GM23338 (cell line): ENCODE measurements around the gene C2CD4D. TPM values are rescaled to one million over a fixed set of nuclear protein-coding genes. Genes with fewer than 3 reads are reported as not detected.

Experiments
- ATAC-seq: fragments of 200-7000 bp; cut with Tn5 transposase; 3 replicates; pipeline ENCODE4 v1.9.1; 2020
- DNase-seq: peaks from one replicate; pipeline ENCODE4 v3.0.0-alpha.2; 2015; ENCODE audit warnings: low spot score
- H2AFZ ChIP-seq: fragments of 200-600 bp; sonication (generic); 2 replicates; pipeline ENCODE4 v1.8.0; 2016; ENCODE audit warnings: antibody characterized with exemption, mild to moderate bottlenecking, moderate library complexity
- H3F3A ChIP-seq: fragments of 200-600 bp; sonication (generic); replicated peaks from 2 replicates; pipeline ENCODE4 v1.8.0; 2017; ENCODE audit warnings: antibody characterized with exemption, mixed run types, low read depth
- H3K27ac ChIP-seq: fragments of 200-600 bp; sonication (generic); 2 replicates; pipeline ENCODE4 v1.6.1; 2016; ENCODE audit warnings: low read depth
- H3K27me3 ChIP-seq: fragments of 200-600 bp; sonication (generic); 2 replicates; pipeline ENCODE4 v1.8.0; 2016; ENCODE audit warnings: mild to moderate bottlenecking, mixed run types, moderate library complexity; ENCODE audit not compliant: insufficient read depth
- H3K36me3 ChIP-seq: fragments of 200-600 bp; sonication (generic); 2 replicates; pipeline ENCODE4 v1.8.0; 2016; ENCODE audit warnings: mild to moderate bottlenecking; ENCODE audit not compliant: insufficient read depth
- H3K4me1 ChIP-seq: fragments of 200-600 bp; sonication (generic); 2 replicates; pipeline ENCODE4 v1.8.0; 2016; ENCODE audit warnings: mild to moderate bottlenecking, moderate library complexity; ENCODE audit not compliant: insufficient read depth
- H3K4me2 ChIP-seq: fragments of 200-600 bp; sonication (generic); 2 replicates; pipeline ENCODE4 v1.7.1; 2017; ENCODE audit warnings: mixed run types
- H3K4me3 ChIP-seq: fragments of 200-600 bp; sonication (generic); 2 replicates; pipeline ENCODE4 v1.6.1; 2016; ENCODE audit warnings: mixed run types
- H3K79me2 ChIP-seq: fragments of 200-600 bp; sonication (generic); replicated peaks from 2 replicates; pipeline ENCODE4 v1.8.0; 2017; ENCODE audit warnings: mild to moderate bottlenecking; ENCODE audit not compliant: insufficient read depth
- H3K9me2 ChIP-seq: fragments of 200-600 bp; sonication (generic); 2 replicates; pipeline ENCODE4 v1.8.0; 2017; ENCODE audit not compliant: insufficient read depth
- H4K20me1 ChIP-seq: fragments of 200-600 bp; sonication (generic); replicated peaks from 2 replicates; pipeline ENCODE4 v1.8.0; 2017; ENCODE audit warnings: mild to moderate bottlenecking; ENCODE audit not compliant: insufficient read depth
- H3K27ac Mint-ChIP-seq: 2 replicates; pipeline ENCODE4 v1.8.0; 2020; ENCODE audit warnings: inconsistent platforms, mild to moderate bottlenecking, moderate library complexity, mixed read lengths
- H3K27me3 Mint-ChIP-seq: 3 replicates; pipeline ENCODE4 v1.8.0; 2022; ENCODE audit warnings: low read depth, mild to moderate bottlenecking, moderate library complexity, mixed read lengths, inconsistent platforms; ENCODE audit not compliant: insufficient read depth, poor library complexity
- H3K36me3 Mint-ChIP-seq: 3 replicates; pipeline ENCODE4 v1.8.0; 2021; ENCODE audit warnings: low read depth, mild to moderate bottlenecking, inconsistent platforms, moderate library complexity, mixed read lengths
- H3K4me1 Mint-ChIP-seq: 3 replicates; pipeline ENCODE4 v1.8.0; 2020; ENCODE audit warnings: mild to moderate bottlenecking, inconsistent platforms, mixed read lengths
- H3K4me3 Mint-ChIP-seq: 3 replicates; pipeline ENCODE4 v1.8.0; 2021; ENCODE audit warnings: moderate library complexity, mild to moderate bottlenecking, inconsistent platforms, mixed read lengths
- H3K9me3 Mint-ChIP-seq: 3 replicates; pipeline ENCODE4 v1.8.0; 2020; ENCODE audit warnings: moderate library complexity, mild to moderate bottlenecking, inconsistent platforms, mixed read lengths
- EZH2 ChIP-seq: fragments of 200-600 bp; sonication (generic); IDR thresholded peaks from one replicate; pipeline ENCODE4 v1.8.0; 2017; ENCODE audit warnings: antibody characterized with exemption, mild to moderate bottlenecking, low read depth; ENCODE audit not compliant: unreplicated experiment
- EZH2phosphoT487 ChIP-seq: fragments of 200-600 bp; sonication (generic); IDR thresholded peaks from one replicate; pipeline ENCODE4 v1.8.1; 2018; ENCODE audit warnings: antibody characterized with exemption; ENCODE audit not compliant: unreplicated experiment
- JUNB ChIP-seq: IDR thresholded peaks from one replicate; pipeline ENCODE4 v1.6.1; 2016; ENCODE audit warnings: antibody characterized with exemption; ENCODE audit not compliant: unreplicated experiment
- NANOG ChIP-seq: IDR thresholded peaks from 2 replicates; pipeline ENCODE4 v1.6.1; 2016; ENCODE audit warnings: antibody characterized with exemption, borderline replicate concordance
- POLR2AphosphoS5 ChIP-seq: IDR thresholded peaks from 2 replicates; pipeline ENCODE4 v1.6.1; 2016; ENCODE audit warnings: antibody characterized with exemption, low read depth
- ZNF114 ChIP-seq: fragments of 250-450 bp; sonication (Bioruptor Pico); IDR thresholded peaks from 2 replicates; pipeline ENCODE4 v1.5.0; 2020; ENCODE audit warnings: mild to moderate bottlenecking, moderate library complexity
- ZNF331 ChIP-seq: fragments of 250-450 bp; sonication (Bioruptor Pico); IDR thresholded peaks from 2 replicates; pipeline ENCODE4 v1.5.0; 2020; ENCODE audit warnings: low read depth, mild to moderate bottlenecking, moderate library complexity
- polyA plus RNA-seq: library from polyadenylated mRNA; unstranded; fragments of >200 nt; fragmentation: Nextera tagmentation; extraction: Ambion mirVana; gene quantifications from 2 replicates; pipeline ENCODE4 v1.2.1, GENCODE V29; 2016
- total RNA-seq: library from RNA; depleted of rRNA; stranded (reverse); fragments of >200 nt; shearing (Covaris generic); gene quantifications from 2 replicates; pipeline ENCODE4 v1.2.3, GENCODE V29; 2014
- TF ChIP-seq, protein P1 (sequence below): IDR thresholded peaks from one replicate; pipeline ENCODE4 v1.6.1; 2018; ENCODE audit warnings: antibody characterized with exemption; ENCODE audit not compliant: unreplicated experiment
- TF ChIP-seq, protein P2 (sequence below): IDR thresholded peaks from 2 replicates; pipeline ENCODE4 v1.6.1; 2016; ENCODE audit warnings: antibody characterized with exemption
- TF ChIP-seq, protein P3 (sequence below): fragments of 250-450 bp; sonication (Bioruptor Pico); IDR thresholded peaks from 2 replicates; pipeline ENCODE4 v1.5.0; 2020; ENCODE audit warnings: mild to moderate bottlenecking, moderate library complexity

The C2CD4D gene
- total and polyA plus RNA-seq, 2 experiments from 2014 or later = 0.35 to 0.82 TPM

DNA sequence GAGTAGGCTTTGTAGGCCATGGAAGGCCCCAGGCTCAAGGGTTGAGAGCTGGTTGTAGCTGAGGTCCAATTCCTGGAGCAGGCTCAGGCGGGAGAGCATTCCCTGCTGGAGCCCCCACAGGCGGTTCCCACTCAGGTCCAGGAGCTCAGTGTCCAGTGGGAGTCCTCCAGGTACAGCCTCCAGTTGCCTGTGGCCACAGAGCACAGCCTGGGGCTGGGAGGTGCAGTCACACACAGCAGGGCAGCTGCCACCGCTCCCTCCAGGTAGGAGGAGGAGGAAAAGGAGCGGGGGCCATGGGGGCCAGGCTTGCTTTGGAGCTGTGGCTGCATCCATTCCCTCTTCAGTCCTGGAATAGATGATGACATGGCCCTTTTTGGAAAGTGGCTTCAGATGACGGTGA, 37.2 kb downstream of the C2CD4D start (continued):
- TF ChIP-seq, protein P1, sequence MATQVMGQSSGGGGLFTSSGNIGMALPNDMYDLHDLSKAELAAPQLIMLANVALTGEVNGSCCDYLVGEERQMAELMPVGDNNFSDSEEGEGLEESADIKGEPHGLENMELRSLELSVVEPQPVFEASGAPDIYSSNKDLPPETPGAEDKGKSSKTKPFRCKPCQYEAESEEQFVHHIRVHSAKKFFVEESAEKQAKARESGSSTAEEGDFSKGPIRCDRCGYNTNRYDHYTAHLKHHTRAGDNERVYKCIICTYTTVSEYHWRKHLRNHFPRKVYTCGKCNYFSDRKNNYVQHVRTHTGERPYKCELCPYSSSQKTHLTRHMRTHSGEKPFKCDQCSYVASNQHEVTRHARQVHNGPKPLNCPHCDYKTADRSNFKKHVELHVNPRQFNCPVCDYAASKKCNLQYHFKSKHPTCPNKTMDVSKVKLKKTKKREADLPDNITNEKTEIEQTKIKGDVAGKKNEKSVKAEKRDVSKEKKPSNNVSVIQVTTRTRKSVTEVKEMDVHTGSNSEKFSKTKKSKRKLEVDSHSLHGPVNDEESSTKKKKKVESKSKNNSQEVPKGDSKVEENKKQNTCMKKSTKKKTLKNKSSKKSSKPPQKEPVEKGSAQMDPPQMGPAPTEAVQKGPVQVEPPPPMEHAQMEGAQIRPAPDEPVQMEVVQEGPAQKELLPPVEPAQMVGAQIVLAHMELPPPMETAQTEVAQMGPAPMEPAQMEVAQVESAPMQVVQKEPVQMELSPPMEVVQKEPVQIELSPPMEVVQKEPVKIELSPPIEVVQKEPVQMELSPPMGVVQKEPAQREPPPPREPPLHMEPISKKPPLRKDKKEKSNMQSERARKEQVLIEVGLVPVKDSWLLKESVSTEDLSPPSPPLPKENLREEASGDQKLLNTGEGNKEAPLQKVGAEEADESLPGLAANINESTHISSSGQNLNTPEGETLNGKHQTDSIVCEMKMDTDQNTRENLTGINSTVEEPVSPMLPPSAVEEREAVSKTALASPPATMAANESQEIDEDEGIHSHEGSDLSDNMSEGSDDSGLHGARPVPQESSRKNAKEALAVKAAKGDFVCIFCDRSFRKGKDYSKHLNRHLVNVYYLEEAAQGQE = no peak
- no peak for TF ChIP-seq EZH2
- no peak for TF ChIP-seq JUNB
- no peak for TF ChIP-seq ZNF114 (CRISPR knock-in tag)
- TF ChIP-seq ZNF331 (CRISPR knock-in tag) = no peak
- TF ChIP-seq POLR2AphosphoS5 = no peak
- TF ChIP-seq NANOG = no peak
- TF ChIP-seq EZH2phosphoT487 = no peak
- TF ChIP-seq, protein P2, sequence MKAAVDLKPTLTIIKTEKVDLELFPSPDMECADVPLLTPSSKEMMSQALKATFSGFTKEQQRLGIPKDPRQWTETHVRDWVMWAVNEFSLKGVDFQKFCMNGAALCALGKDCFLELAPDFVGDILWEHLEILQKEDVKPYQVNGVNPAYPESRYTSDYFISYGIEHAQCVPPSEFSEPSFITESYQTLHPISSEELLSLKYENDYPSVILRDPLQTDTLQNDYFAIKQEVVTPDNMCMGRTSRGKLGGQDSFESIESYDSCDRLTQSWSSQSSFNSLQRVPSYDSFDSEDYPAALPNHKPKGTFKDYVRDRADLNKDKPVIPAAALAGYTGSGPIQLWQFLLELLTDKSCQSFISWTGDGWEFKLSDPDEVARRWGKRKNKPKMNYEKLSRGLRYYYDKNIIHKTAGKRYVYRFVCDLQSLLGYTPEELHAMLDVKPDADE = no peak

- ATAC-seq (no peak), DNase-seq (no peak)
- Histone ChIP-seq H3K9me2 (no peaks in the 10 kb centered on the region), H3K4me3 (no peak overlapping the region), H4K20me1 (0 out of 2 replicates have a peak, but pooled peaks cover 2% of the 10 kb centered on the region), H3K36me3 (no peaks in the 10 kb centered on the region), H3K27ac (no peak overlapping the region), H3F3A (no peaks in the 10 kb centered on the region), H3K4me1 (0 out of 2 replicates have a peak, but pooled peaks cover 3% of the 10 kb centered on the region), H3K27me3 (no peaks in the 10 kb centered on the region), H3K79me2 (no peaks in the 10 kb centered on the region), H2AFZ (no peak overlapping the region), H3K4me2 (no peak overlapping the region)
- TF ChIP-seq, protein P3, sequence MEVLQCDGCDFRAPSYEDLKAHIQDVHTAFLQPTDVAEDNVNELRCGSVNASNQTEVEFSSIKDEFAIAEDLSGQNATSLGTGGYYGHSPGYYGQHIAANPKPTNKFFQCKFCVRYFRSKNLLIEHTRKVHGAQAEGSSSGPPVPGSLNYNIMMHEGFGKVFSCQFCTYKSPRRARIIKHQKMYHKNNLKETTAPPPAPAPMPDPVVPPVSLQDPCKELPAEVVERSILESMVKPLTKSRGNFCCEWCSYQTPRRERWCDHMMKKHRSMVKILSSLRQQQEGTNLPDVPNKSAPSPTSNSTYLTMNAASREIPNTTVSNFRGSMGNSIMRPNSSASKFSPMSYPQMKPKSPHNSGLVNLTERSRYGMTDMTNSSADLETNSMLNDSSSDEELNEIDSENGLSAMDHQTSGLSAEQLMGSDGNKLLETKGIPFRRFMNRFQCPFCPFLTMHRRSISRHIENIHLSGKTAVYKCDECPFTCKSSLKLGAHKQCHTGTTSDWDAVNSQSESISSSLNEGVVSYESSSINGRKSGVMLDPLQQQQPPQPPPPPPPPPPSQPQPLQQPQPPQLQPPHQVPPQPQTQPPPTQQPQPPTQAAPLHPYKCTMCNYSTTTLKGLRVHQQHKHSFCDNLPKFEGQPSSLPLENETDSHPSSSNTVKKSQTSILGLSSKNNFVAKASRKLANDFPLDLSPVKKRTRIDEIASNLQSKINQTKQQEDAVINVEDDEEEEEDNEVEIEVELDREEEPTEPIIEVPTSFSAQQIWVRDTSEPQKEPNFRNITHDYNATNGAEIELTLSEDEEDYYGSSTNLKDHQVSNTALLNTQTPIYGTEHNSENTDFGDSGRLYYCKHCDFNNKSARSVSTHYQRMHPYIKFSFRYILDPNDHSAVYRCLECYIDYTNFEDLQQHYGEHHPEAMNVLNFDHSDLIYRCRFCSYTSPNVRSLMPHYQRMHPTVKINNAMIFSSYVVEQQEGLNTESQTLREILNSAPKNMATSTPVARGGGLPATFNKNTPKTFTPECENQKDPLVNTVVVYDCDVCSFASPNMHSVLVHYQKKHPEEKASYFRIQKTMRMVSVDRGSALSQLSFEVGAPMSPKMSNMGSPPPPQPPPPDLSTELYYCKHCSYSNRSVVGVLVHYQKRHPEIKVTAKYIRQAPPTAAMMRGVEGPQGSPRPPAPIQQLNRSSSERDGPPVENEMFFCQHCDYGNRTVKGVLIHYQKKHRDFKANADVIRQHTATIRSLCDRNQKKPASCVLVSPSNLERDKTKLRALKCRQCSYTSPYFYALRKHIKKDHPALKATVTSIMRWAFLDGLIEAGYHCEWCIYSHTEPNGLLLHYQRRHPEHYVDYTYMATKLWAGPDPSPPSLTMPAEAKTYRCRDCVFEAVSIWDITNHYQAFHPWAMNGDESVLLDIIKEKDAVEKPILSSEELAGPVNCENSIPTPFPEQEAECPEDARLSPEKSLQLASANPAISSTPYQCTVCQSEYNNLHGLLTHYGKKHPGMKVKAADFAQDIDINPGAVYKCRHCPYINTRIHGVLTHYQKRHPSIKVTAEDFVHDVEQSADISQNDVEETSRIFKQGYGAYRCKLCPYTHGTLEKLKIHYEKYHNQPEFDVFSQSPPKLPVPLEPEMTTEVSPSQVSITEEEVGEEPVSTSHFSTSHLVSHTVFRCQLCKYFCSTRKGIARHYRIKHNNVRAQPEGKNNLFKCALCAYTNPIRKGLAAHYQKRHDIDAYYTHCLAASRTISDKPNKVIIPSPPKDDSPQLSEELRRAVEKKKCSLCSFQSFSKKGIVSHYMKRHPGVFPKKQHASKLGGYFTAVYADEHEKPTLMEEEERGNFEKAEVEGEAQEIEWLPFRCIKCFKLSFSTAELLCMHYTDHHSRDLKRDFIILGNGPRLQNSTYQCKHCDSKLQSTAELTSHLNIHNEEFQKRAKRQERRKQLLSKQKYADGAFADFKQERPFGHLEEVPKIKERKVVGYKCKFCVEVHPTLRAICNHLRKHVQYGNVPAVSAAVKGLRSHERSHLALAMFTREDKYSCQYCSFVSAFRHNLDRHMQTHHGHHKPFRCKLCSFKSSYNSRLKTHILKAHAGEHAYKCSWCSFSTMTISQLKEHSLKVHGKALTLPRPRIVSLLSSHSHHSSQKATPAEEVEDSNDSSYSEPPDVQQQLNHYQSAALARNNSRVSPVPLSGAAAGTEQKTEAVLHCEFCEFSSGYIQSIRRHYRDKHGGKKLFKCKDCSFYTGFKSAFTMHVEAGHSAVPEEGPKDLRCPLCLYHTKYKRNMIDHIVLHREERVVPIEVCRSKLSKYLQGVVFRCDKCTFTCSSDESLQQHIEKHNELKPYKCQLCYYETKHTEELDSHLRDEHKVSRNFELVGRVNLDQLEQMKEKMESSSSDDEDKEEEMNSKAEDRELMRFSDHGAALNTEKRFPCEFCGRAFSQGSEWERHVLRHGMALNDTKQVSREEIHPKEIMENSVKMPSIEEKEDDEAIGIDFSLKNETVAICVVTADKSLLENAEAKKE (CRISPR knock-in tag) = no peak
- no peaks in the 10 kb centered on the region for H3K27me3 Mint-ChIP-seq
- H3K36me3 Mint-ChIP-seq = no peaks in the 10 kb centered on the region
- H3K4me3 Mint-ChIP-seq = no peak overlapping the region
- H3K9me3 Mint-ChIP-seq = no peaks in the 10 kb centered on the region
- H3K4me1 Mint-ChIP-seq = peaks cover 14% of the 10 kb centered on the region
- no peak overlapping the region for H3K27ac Mint-ChIP-seq
These were observed 37.8 kb downstream of the C2CD4D start for GRCh38 chr1:151801846-151802245.
